Prostate gland (tissue), 2 donors: ENCODE results near the gene TKFC. TPM values are rescaled to one million over a fixed set of nuclear protein-coding genes. Genes with fewer than 3 reads are reported as not detected.

Experiments used
- DNase-seq: peaks from one replicate; pipeline ENCODE4 v3.0.0-alpha.2; 2019; ENCODE audit warnings: low spot score
- H3K27ac ChIP-seq, 2 donors: fragments of 200-600 bp; sonication (generic); 2 replicates each; pipeline ENCODE4 v1.5.1; 2017 to 2019
- H3K27me3 ChIP-seq: fragments of 200-600 bp; sonication (generic); replicated peaks from 2 replicates; pipeline ENCODE4 v1.5.1; 2019; ENCODE audit not compliant: insufficient read depth
- H3K36me3 ChIP-seq, 2 donors: fragments of 200-600 bp; sonication (generic); 1 replicate in 1 of 2; 2 replicates in 1 of 2; pipeline versions ENCODE4 v1.5.1 to v1.8.1; 2017 to 2019
- H3K4me1 ChIP-seq: fragments of 200-600 bp; sonication (generic); replicated peaks from 2 replicates; pipeline ENCODE4 v1.5.1; 2019
- H3K4me3 ChIP-seq, 2 donors: fragments of 200-600 bp; sonication (generic); 2 replicates each; pipeline ENCODE4 v1.5.1; 2017 to 2019
- H3K9me3 ChIP-seq: fragments of 200-600 bp; sonication (generic); 2 replicates; pipeline ENCODE4 v1.5.1; 2017
- CTCF ChIP-seq, 4 experiments: fragments of 200-600 bp in 2 of 4; fragments of 450-650 bp in 2 of 4; sonication (generic) in 2 of 4; IDR thresholded peaks; 1 replicate in 3 of 4; 2 replicates in 1 of 4; pipeline ENCODE4 v1.5.1; 2016 to 2019; ENCODE audit warnings: antibody characterized with exemption in 4 of 4, mild to moderate bottlenecking in 2 of 4, moderate library complexity in 2 of 4
- POLR2A ChIP-seq: fragments of 450-650 bp; IDR thresholded peaks from one replicate; pipeline ENCODE4 v1.6.1; 2016; ENCODE audit warnings: antibody characterized with exemption, mild to moderate bottlenecking
- POLR2AphosphoS5 ChIP-seq: sonication (generic); formaldehyde crosslinking; IDR thresholded peaks from one replicate; pipeline ENCODE4 v1.6.1; 2017; ENCODE audit warnings: antibody characterized with exemption
- WGBS: methylation state at CpG from one replicate; pipeline ENCODE4 v1.1.5; 2018; 5-methylcytosine and 5-hydroxymethylcytosine counted together
- intact Hi-C: fragments of 100-400 bp; cut with DNase I; formaldehyde crosslinking; loops from one replicate; pipeline ENCODE4 v1.14.2; 2022
- total RNA-seq, 2 donors: library from RNA; depleted of rRNA; stranded (reverse); fragments of >200 nt; gene quantifications; one replicate each; pipeline ENCODE4 v1.1.0, GENCODE V29; 2016

Gene TKFC
- total RNA-seq, 2 donors from 2014 or later: 52.8 to 79.3 TPM

- no peak for DNase-seq
- WGBS: 87% methylated on average over 2 of the region's 2 CpGs
- Histone ChIP-seq H3K36me3 (no peaks in the 10 kb centered on the region), H3K27me3 (no peaks in the 10 kb centered on the region), H3K27ac (no peak overlapping the region), H3K4me3 (no peak overlapping the region), H3K9me3 (no peaks in the 10 kb centered on the region), H3K4me1 (peaks cover 5% of the 10 kb centered on the region)
- TF ChIP-seq POLR2AphosphoS5 (no peak), CTCF (IDR thresholded peaks at IDR 0.05) (no peak), POLR2A (no peak)
- intact Hi-C loops: no loop called here
These were observed 40.7 kb upstream of the TKFC start for GRCh38 chr11:61292356-61292755.

- peak overlapping the region; percentile 16 to 57 for H3K27ac ChIP-seq
- no peak for DNase-seq
- peak overlapping the region; percentile 39 to 50 for H3K4me3 ChIP-seq
- no peaks in the 10 kb centered on the region for H3K36me3 ChIP-seq
- no peaks in the 10 kb centered on the region for H3K9me3 ChIP-seq
- no peaks in the 10 kb centered on the region for H3K27me3 ChIP-seq
- peaks cover 5% of the 10 kb centered on the region for H3K4me1 ChIP-seq
- no peak for TF ChIP-seq POLR2A
- TF ChIP-seq CTCF (IDR thresholded peaks at IDR 0.05): no peak
- TF ChIP-seq POLR2AphosphoS5: no peak
- WGBS: under 1% methylated on average over 51 of the region's 60 CpGs
- intact Hi-C loops: no loop called here
These were observed 38.9 kb upstream of the TKFC start for GRCh38 chr11:61293867-61294716.

- TF ChIP-seq POLR2A: peak; percentile 10
- no peak for TF ChIP-seq POLR2AphosphoS5
- peak within 1 kb of the TSS; percentile 16 to 57 for H3K27ac ChIP-seq
These were observed 38.1 kb upstream of the TKFC start, which contains the start of gene VWCE for GRCh38 chr11:61294717-61295595. Gene VWCE, minus strand, starts transcription at chr11:61295316. Its CDS starts 279 bp downstream, at chr11:61295037.

GRCh38 chr11:61295596-61295926 is 37.5 kb upstream of the TKFC start:
- no peaks in the 10 kb centered on the region for H3K27me3 ChIP-seq
- peaks cover 0 to 5% of the 10 kb centered on the region in 2 donors for H3K36me3 ChIP-seq
- peak overlapping the region; percentile 39 to 50 for H3K4me3 ChIP-seq
- peaks cover 5% of the 10 kb centered on the region for H3K4me1 ChIP-seq
- TF ChIP-seq CTCF (IDR thresholded peaks at IDR 0.05) (no peak), POLR2A (no peak), POLR2AphosphoS5 (no peak)
- peak overlapping the region in 1 of 2 donors; percentile 57 for H3K27ac ChIP-seq
- DNase-seq: no peak
- WGBS: 59% methylated on average over 12 of the region's 12 CpGs
- H3K9me3 ChIP-seq: no peaks in the 10 kb centered on the region
- intact Hi-C loops: no loop called here

More at GRCh38 chr11:61294717-61295595, 38.1 kb upstream of the TKFC start, which contains the start of gene VWCE:
- peak; percentile 26 for DNase-seq
- peaks cover 0 to under 1% of the 10 kb centered on the region in 2 donors for H3K36me3 ChIP-seq
- 1% methylated on average over 45 of the region's 97 CpGs for WGBS
- intact Hi-C loops: no loop called here
- no peaks in the 10 kb centered on the region for H3K27me3 ChIP-seq
- no peaks in the 10 kb centered on the region for H3K9me3 ChIP-seq
- H3K4me1 ChIP-seq: peaks cover 5% of the 10 kb centered on the region
- H3K4me3 ChIP-seq: peak within 1 kb of the TSS; percentile 39 to 50

GRCh38 chr11:61297341-61297740 is 35.7 kb upstream of the TKFC start:
- Histone ChIP-seq H3K27me3 (no peaks in the 10 kb centered on the region), H3K36me3 (peaks cover 5 to 16% of the 10 kb centered on the region in 2 donors), H3K27ac (peak overlapping the region in 1 of 2 donors; percentile 6), H3K4me3 (no peak overlapping the region), H3K4me1 (peaks cover 5% of the 10 kb centered on the region), H3K9me3 (no peaks in the 10 kb centered on the region)
- WGBS: 23% methylated on average over 1 of the region's 1 CpG
- peak; percentile 21 for DNase-seq
- intact Hi-C loops: no loop called here
- TF ChIP-seq POLR2AphosphoS5 (no peak), CTCF (IDR thresholded peaks at IDR 0.05) (no peak), POLR2A (no peak)
